Liver (tissue), 9 donors: ENCODE measurements around the gene BCL2L14. TPM values are rescaled to one million over a fixed set of nuclear protein-coding genes. Genes with fewer than 3 reads are reported as not detected.

Experiments
- DNase-seq: peaks from one replicate; pipeline ENCODE4 v3.0.0-alpha.2; 2017; ENCODE audit warnings: low spot score
- H3K27ac ChIP-seq, 2 donors: one replicate each; pipeline ENCODE4 v1.7.0; 2013; ENCODE audit warnings: inconsistent platforms in 2 of 2, low read length in 2 of 2, control low read depth in 1 of 2, low read depth in 1 of 2, mild to moderate bottlenecking in 1 of 2
- H3K27me3 ChIP-seq, 4 donors: one replicate each; pipeline versions ENCODE4 v1.6.1 to v1.7.0; 2013; ENCODE audit warnings: low read length in 3 of 4, inconsistent platforms in 1 of 4, mild to moderate bottlenecking in 1 of 4, moderate library complexity in 1 of 4; ENCODE audit not compliant: control insufficient read depth in 4 of 4, insufficient read depth in 4 of 4
- H3K36me3 ChIP-seq, 4 donors: one replicate each; pipeline versions ENCODE4 v1.6.1 to v1.7.0; 2013; ENCODE audit warnings: low read length in 3 of 4, mild to moderate bottlenecking in 3 of 4, low read depth in 1 of 4, moderate library complexity in 1 of 4; ENCODE audit not compliant: control insufficient read depth in 4 of 4, insufficient read depth in 3 of 4
- H3K4me1 ChIP-seq, 4 donors: one replicate each; pipeline versions ENCODE4 v1.6.1 to v1.7.0; 2013; ENCODE audit warnings: low read length in 3 of 4, mild to moderate bottlenecking in 3 of 4, moderate library complexity in 1 of 4; ENCODE audit not compliant: control insufficient read depth in 4 of 4, insufficient read depth in 4 of 4
- H3K4me3 ChIP-seq, 3 donors: one replicate each; pipeline versions ENCODE4 v1.6.1 to v1.7.0; 2013; ENCODE audit warnings: low read length in 3 of 3, control low read depth in 1 of 3, low read depth in 1 of 3, mild to moderate bottlenecking in 1 of 3
- H3K9ac ChIP-seq, 2 donors: one replicate each; pipeline ENCODE4 v1.7.0; 2013; ENCODE audit warnings: low read length in 2 of 2, mild to moderate bottlenecking in 2 of 2, moderate library complexity in 2 of 2, control low read depth in 1 of 2, low read depth in 1 of 2
- H3K9me3 ChIP-seq, 4 donors: one replicate each; pipeline versions ENCODE4 v1.6.1 to v1.7.0; 2013; ENCODE audit warnings: low read length in 3 of 4; ENCODE audit not compliant: control insufficient read depth in 4 of 4
- EGR1 ChIP-seq, 2 donors: IDR thresholded peaks; 2 replicates each; pipeline ENCODE4 v1.6.1; 2016 to 2018; ENCODE audit warnings: antibody characterized with exemption in 2 of 2, low read depth in 2 of 2
- FOXA1 ChIP-seq: IDR thresholded peaks from 2 replicates; pipeline ENCODE4 v1.6.1; 2016; ENCODE audit warnings: antibody characterized with exemption
- FOXA2 ChIP-seq: IDR thresholded peaks from 2 replicates; pipeline ENCODE4 v1.6.1; 2016; ENCODE audit warnings: antibody characterized with exemption
- GABPA ChIP-seq, 2 donors: IDR thresholded peaks in 1 of 2; conservative IDR thresholded peaks in 1 of 2; 2 replicates each; pipeline ENCODE4 v1.6.1; 2016; ENCODE audit warnings: antibody characterized with exemption in 2 of 2, mild to moderate bottlenecking in 1 of 2, moderate library complexity in 1 of 2
- HNF4A ChIP-seq, 2 donors: conservative IDR thresholded peaks; 2 replicates each; pipeline ENCODE4 v1.6.1; 2016; ENCODE audit warnings: antibody characterized with exemption in 2 of 2, mild to moderate bottlenecking in 2 of 2
- HNF4G ChIP-seq: IDR thresholded peaks from 2 replicates; pipeline ENCODE4 v1.6.1; 2016; ENCODE audit warnings: antibody characterized with exemption
- JUND ChIP-seq, 2 donors: IDR thresholded peaks; 2 replicates each; pipeline ENCODE4 v1.6.1; 2016; ENCODE audit warnings: antibody characterized with exemption in 2 of 2
- NR2F2 ChIP-seq: IDR thresholded peaks from 2 replicates; pipeline ENCODE4 v1.6.1; 2016; ENCODE audit warnings: antibody characterized with exemption
- RAD21 ChIP-seq, 2 donors: IDR thresholded peaks; 2 replicates each; pipeline ENCODE4 v1.6.1; 2016; ENCODE audit warnings: antibody characterized with exemption in 2 of 2, mild to moderate bottlenecking in 2 of 2
- RXRA ChIP-seq, 2 donors: IDR thresholded peaks; 2 replicates each; pipeline ENCODE4 v1.6.1; 2017 to 2018; ENCODE audit warnings: antibody characterized with exemption in 2 of 2, mild to moderate bottlenecking in 1 of 2
- SP1 ChIP-seq: IDR thresholded peaks from 2 replicates; pipeline ENCODE4 v1.6.1; 2018; ENCODE audit warnings: antibody characterized with exemption, mild to moderate bottlenecking
- TAF1 ChIP-seq: conservative IDR thresholded peaks from 2 replicates; pipeline ENCODE4 v1.6.1; 2016; ENCODE audit warnings: antibody characterized with exemption, mild to moderate bottlenecking
- YY1 ChIP-seq: IDR thresholded peaks from 2 replicates; pipeline ENCODE4 v1.6.1; 2016; ENCODE audit warnings: antibody characterized with exemption, mild to moderate bottlenecking
- WGBS: extraction: QIAGEN DNeasy Blood & Tissue Kit; methylation state at CpG from one replicate; pipeline ENCODE4 v1.1.7; 2013; 5-methylcytosine and 5-hydroxymethylcytosine counted together
- polyA plus RNA-seq, 2 donors: library from polyadenylated mRNA; stranded (reverse) in 1 of 2; unstranded in 1 of 2; fragments of 200-250 nt in 1 of 2; fragments of >200 nt in 1 of 2; fragmentation: Nextera tagmentation in 1 of 2; extraction: Ambion mirVana in 1 of 2; gene quantifications; one replicate each; pipeline versions ENCODE4 v1.2.1 to v1.2.3, GENCODE V29; 2013 to 2015
- total RNA-seq, 2 donors: library from RNA; depleted of rRNA; stranded (reverse); fragments of >200 nt; gene quantifications; one replicate each; pipeline ENCODE4 v1.2.3, GENCODE V29; 2014
- TF ChIP-seq, protein P1 (sequence below): fragments of 150-350 bp; IDR thresholded peaks from 2 replicates; pipeline ENCODE4 v1.5.1; 2017; ENCODE audit warnings: improper control_type of control experiment, low read depth, low read length; ENCODE audit not compliant: missing input control
- TF ChIP-seq, protein P2 (sequence below): IDR thresholded peaks from 2 replicates; pipeline ENCODE4 v1.6.1; 2016; ENCODE audit warnings: antibody characterized with exemption
- TF ChIP-seq, protein P3 (sequence below): IDR thresholded peaks from 2 replicates; pipeline ENCODE4 v1.6.1; 2016; ENCODE audit warnings: antibody characterized with exemption
- TF ChIP-seq, protein P4 (sequence below): IDR thresholded peaks from 2 replicates; pipeline ENCODE4 v1.6.1; 2016; ENCODE audit warnings: antibody characterized with exemption, mild to moderate bottlenecking
- TF ChIP-seq, protein P5 (sequence below): IDR thresholded peaks from 2 replicates; pipeline ENCODE4 v1.6.1; 2016; ENCODE audit warnings: antibody characterized with exemption
- donor health status: healthy.
- donor health status: healthy.
- donor health status: healthy.
- donor health status: healthy.
- donor health status: healthy.

Gene BCL2L14
- total and polyA plus RNA-seq, 4 donors = 0.15 to 2.5 (median 0.19) TPM

DNA sequence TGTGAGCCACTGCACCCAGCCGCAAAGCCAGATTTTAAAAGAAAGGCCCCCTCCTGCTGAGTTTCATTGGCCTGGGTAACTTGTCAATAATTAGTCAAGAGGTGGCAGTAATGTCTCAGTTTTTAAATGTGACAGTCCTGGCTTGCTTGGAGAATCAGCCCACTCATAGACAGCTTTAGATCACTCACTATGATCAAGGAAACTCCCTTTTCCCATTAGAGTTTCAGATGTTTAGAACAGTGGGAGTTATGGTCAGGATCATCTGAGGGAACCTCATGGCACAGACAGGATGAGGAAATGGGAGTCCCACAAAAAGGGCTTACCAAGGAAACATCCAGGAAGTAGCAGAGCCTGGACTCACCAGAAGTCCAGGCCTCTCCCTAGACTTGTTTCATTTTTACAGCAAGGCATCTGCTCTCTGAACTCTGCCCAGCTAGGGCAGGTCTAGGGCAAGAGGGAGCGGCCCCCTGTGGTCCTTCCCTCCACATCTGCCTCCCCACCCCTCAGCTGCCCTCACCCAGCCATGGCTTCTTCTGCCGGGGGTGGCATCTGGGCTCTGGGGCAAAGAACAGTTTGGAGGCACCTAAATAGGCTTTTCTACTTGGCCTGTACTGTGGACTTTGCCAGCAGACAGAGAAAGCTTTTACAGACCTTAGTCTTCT lies 11.2 kb downstream of the BCL2L14 start:
- no peak for DNase-seq
- H3K4me3 ChIP-seq = no peak overlapping the region
- H3K4me1 ChIP-seq = peaks cover 0 to 6% (median 3%) of the 10 kb centered on the region in 4 donors
- H3K27ac ChIP-seq = peak overlapping the region; percentile 56 to 65
- no peak overlapping the region for H3K9ac ChIP-seq
- H3K27me3 ChIP-seq = no peaks in the 10 kb centered on the region
- whole genome bisulfite sequencing = 44% methylated on average over 3 of the region's 3 CpGs
- no peaks in the 10 kb centered on the region for H3K36me3 ChIP-seq
- TF ChIP-seq JUND (IDR thresholded peaks at IDR 0.05) (peak in 1 of 2 donors; percentile 5), FOXA2 (no peak), RAD21 (IDR thresholded peaks at IDR 0.05) (peak; percentile 75 to 81), HNF4A (conservative IDR thresholded peaks at IDR 0.05) (peak; percentile 72), NR2F2 (no peak), RXRA (IDR thresholded peaks at IDR 0.05) (peak in 1 of 2 donors; percentile 32), EGR1 (IDR thresholded peaks at IDR 0.05; ENCODE audit: low read depth in 2 of 2) (peak in 1 of 2 donors; percentile 47), SP1 (peak; percentile 43), GABPA (IDR thresholded peaks at IDR 0.05 in 1 of 2, conservative IDR thresholded peaks at IDR 0.05 in 1 of 2) (no peak), FOXA1 (no peak), TAF1 (no peak), HNF4G (no peak), YY1 (peak; percentile 36)
- TF ChIP-seq, protein P1, sequence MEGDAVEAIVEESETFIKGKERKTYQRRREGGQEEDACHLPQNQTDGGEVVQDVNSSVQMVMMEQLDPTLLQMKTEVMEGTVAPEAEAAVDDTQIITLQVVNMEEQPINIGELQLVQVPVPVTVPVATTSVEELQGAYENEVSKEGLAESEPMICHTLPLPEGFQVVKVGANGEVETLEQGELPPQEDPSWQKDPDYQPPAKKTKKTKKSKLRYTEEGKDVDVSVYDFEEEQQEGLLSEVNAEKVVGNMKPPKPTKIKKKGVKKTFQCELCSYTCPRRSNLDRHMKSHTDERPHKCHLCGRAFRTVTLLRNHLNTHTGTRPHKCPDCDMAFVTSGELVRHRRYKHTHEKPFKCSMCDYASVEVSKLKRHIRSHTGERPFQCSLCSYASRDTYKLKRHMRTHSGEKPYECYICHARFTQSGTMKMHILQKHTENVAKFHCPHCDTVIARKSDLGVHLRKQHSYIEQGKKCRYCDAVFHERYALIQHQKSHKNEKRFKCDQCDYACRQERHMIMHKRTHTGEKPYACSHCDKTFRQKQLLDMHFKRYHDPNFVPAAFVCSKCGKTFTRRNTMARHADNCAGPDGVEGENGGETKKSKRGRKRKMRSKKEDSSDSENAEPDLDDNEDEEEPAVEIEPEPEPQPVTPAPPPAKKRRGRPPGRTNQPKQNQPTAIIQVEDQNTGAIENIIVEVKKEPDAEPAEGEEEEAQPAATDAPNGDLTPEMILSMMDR = peak; percentile 36
- TF ChIP-seq, protein P2, sequence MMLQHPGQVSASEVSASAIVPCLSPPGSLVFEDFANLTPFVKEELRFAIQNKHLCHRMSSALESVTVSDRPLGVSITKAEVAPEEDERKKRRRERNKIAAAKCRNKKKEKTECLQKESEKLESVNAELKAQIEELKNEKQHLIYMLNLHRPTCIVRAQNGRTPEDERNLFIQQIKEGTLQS = no peak
- TF ChIP-seq, protein P3, sequence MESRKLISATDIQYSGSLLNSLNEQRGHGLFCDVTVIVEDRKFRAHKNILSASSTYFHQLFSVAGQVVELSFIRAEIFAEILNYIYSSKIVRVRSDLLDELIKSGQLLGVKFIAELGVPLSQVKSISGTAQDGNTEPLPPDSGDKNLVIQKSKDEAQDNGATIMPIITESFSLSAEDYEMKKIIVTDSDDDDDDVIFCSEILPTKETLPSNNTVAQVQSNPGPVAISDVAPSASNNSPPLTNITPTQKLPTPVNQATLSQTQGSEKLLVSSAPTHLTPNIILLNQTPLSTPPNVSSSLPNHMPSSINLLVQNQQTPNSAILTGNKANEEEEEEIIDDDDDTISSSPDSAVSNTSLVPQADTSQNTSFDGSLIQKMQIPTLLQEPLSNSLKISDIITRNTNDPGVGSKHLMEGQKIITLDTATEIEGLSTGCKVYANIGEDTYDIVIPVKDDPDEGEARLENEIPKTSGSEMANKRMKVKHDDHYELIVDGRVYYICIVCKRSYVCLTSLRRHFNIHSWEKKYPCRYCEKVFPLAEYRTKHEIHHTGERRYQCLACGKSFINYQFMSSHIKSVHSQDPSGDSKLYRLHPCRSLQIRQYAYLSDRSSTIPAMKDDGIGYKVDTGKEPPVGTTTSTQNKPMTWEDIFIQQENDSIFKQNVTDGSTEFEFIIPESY = no peak
- TF ChIP-seq, protein P4, sequence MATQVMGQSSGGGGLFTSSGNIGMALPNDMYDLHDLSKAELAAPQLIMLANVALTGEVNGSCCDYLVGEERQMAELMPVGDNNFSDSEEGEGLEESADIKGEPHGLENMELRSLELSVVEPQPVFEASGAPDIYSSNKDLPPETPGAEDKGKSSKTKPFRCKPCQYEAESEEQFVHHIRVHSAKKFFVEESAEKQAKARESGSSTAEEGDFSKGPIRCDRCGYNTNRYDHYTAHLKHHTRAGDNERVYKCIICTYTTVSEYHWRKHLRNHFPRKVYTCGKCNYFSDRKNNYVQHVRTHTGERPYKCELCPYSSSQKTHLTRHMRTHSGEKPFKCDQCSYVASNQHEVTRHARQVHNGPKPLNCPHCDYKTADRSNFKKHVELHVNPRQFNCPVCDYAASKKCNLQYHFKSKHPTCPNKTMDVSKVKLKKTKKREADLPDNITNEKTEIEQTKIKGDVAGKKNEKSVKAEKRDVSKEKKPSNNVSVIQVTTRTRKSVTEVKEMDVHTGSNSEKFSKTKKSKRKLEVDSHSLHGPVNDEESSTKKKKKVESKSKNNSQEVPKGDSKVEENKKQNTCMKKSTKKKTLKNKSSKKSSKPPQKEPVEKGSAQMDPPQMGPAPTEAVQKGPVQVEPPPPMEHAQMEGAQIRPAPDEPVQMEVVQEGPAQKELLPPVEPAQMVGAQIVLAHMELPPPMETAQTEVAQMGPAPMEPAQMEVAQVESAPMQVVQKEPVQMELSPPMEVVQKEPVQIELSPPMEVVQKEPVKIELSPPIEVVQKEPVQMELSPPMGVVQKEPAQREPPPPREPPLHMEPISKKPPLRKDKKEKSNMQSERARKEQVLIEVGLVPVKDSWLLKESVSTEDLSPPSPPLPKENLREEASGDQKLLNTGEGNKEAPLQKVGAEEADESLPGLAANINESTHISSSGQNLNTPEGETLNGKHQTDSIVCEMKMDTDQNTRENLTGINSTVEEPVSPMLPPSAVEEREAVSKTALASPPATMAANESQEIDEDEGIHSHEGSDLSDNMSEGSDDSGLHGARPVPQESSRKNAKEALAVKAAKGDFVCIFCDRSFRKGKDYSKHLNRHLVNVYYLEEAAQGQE = no peak
- TF ChIP-seq, protein P5, sequence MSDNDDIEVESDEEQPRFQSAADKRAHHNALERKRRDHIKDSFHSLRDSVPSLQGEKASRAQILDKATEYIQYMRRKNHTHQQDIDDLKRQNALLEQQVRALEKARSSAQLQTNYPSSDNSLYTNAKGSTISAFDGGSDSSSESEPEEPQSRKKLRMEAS = peak; percentile 23
- H3K9me3 ChIP-seq = no peaks in the 10 kb centered on the region
